Duodenal mucosa (tissue), 2 donors: ENCODE data around the gene MSI2.

ENCODE experiments used
- H3K27ac ChIP-seq: one replicate; pipeline ENCODE4 v1.7.0; 2013; ENCODE audit warnings: low read depth, low read length
- H3K27me3 ChIP-seq, 2 donors: one replicate each; pipeline ENCODE4 v1.7.0; 2013; ENCODE audit warnings: low read length in 2 of 2, control low read depth in 1 of 2; ENCODE audit not compliant: insufficient read depth in 2 of 2, control insufficient read depth in 1 of 2
- H3K36me3 ChIP-seq, 2 donors: one replicate each; pipeline ENCODE4 v1.7.0; 2013; ENCODE audit warnings: low read length in 2 of 2, control low read depth in 1 of 2; ENCODE audit not compliant: insufficient read depth in 2 of 2, control insufficient read depth in 1 of 2
- H3K4me1 ChIP-seq, 2 donors: one replicate each; pipeline ENCODE4 v1.7.0; 2013; ENCODE audit warnings: low read length in 2 of 2, control low read depth in 1 of 2; ENCODE audit not compliant: insufficient read depth in 2 of 2, control insufficient read depth in 1 of 2
- H3K4me3 ChIP-seq, 2 donors: one replicate each; pipeline ENCODE4 v1.7.0; 2013; ENCODE audit warnings: low read length in 2 of 2, low read depth in 1 of 2
- H3K9ac ChIP-seq, 2 donors: one replicate each; pipeline ENCODE4 v1.7.0; 2013; ENCODE audit warnings: low read length in 2 of 2, low read depth in 1 of 2
- H3K9me3 ChIP-seq, 2 donors: one replicate each; pipeline ENCODE4 v1.7.0; 2013; ENCODE audit warnings: low read length in 2 of 2, control low read depth in 1 of 2; ENCODE audit not compliant: control insufficient read depth in 1 of 2

MSI2 gene

GRCh38 chr17:57715981-57716380 lies 459.7 kb downstream of the MSI2 start:
- H3K4me3 ChIP-seq, result no peak overlapping the region
- H3K36me3 ChIP-seq, result no peaks in the 10 kb centered on the region
- no peaks in the 10 kb centered on the region for H3K9me3 ChIP-seq
- H3K4me1 ChIP-seq, result no peaks in the 10 kb centered on the region
- no peak overlapping the region for H3K9ac ChIP-seq
- H3K27ac ChIP-seq, result no peak overlapping the region
- peaks cover 0 to 12% of the 10 kb centered on the region in 2 donors for H3K27me3 ChIP-seq

DNA sequence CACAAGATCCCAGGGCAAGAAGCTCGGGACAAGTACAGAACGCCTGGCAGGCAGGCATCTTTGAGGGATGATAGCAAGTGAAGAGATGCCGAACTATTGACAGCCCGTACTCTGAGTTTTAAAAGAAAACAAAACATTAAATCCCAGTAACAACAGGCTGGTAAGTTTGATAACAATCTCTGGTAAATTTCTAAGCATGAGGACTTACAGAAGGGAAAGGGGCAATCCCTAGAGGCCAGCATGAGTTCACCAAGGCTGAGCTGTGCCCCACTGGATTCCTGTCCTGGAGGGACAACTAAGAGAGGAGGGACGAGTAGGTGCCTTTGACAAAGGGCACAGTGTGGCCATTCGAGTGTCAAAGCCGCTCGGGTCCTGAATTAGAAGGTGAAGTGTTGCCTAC lies 462.6 kb downstream of the MSI2 start:
- H3K36me3 ChIP-seq, result no peaks in the 10 kb centered on the region
- no peak overlapping the region for H3K27ac ChIP-seq
- peaks cover 0 to 8% of the 10 kb centered on the region in 2 donors for H3K27me3 ChIP-seq
- H3K4me1 ChIP-seq, result no peaks in the 10 kb centered on the region
- H3K4me3 ChIP-seq, result no peak overlapping the region
- H3K9me3 ChIP-seq, result no peaks in the 10 kb centered on the region
- no peak overlapping the region for H3K9ac ChIP-seq

DNA sequence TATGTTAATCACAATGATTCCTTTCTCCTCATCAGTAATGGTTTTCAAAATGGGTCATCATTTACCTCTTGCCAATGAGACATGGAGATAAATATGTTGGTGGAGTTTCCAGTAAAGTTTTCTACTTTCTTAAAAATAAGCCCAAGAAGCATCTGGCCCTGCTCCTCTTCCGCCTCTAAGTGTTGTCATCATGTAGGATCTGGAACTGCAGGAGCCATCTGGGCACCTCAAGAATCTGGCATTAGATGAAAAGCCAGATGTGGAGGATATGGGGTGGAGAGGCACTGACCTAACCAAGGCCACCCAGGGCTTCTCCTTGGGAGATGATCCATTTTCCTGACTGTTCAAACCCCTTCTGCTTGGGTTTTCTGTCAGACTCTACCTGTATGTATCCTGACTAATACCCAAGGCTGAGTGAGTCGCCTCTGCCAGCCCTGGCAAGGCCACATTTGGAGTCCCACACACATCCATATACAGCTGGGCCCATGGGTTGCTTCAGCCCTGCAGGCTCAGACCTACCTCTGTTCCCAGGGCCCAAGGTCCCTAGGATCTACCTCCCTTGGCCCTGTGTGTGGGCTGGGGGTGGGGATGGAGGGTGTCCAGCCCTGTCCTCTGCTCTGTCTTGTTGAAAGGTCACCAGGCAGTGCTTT lies 464.2 kb downstream of the MSI2 start:
- Histone ChIP-seq H3K9me3 (no peaks in the 10 kb centered on the region), H3K27me3 (peaks cover 0 to 5% of the 10 kb centered on the region in 2 donors), H3K4me1 (no peaks in the 10 kb centered on the region), H3K36me3 (no peaks in the 10 kb centered on the region), H3K27ac (no peak overlapping the region), H3K9ac (no peak overlapping the region), H3K4me3 (no peak overlapping the region)

- no peak overlapping the region for H3K27ac ChIP-seq
- no peaks in the 10 kb centered on the region for H3K27me3 ChIP-seq
Observed at GRCh38 chr17:57721967-57722703, 465.8 kb downstream of the MSI2 start.

DNA sequence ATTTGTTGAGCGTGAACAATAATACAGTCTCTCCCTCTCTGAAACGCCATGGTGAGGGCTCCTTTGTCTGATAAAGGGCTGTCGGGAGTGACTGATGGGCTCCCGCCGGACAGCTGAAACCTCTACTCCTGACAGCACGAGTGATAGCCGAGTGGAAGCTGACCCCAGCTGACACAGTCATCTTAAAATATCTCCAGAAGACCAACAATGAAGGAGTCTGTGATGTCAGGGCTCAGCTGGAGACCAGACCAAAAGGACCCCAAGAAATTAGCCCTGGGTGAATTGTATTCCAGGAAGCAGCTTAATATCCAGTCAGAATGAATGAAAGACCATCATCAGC lies 466.4 kb downstream of the MSI2 start:
- no peak overlapping the region for H3K27ac ChIP-seq
- no peaks in the 10 kb centered on the region for H3K4me1 ChIP-seq
- no peaks in the 10 kb centered on the region for H3K27me3 ChIP-seq
- H3K9ac ChIP-seq, result no peak overlapping the region
- H3K36me3 ChIP-seq, result no peaks in the 10 kb centered on the region
- H3K4me3 ChIP-seq, result no peak overlapping the region
- H3K9me3 ChIP-seq, result no peaks in the 10 kb centered on the region

More at GRCh38 chr17:57721967-57722703, 465.8 kb downstream of the MSI2 start:
- H3K4me3 ChIP-seq, result no peak overlapping the region
- no peaks in the 10 kb centered on the region for H3K4me1 ChIP-seq
- H3K36me3 ChIP-seq, result no peaks in the 10 kb centered on the region
- H3K9ac ChIP-seq, result no peak overlapping the region
- no peaks in the 10 kb centered on the region for H3K9me3 ChIP-seq

DNA sequence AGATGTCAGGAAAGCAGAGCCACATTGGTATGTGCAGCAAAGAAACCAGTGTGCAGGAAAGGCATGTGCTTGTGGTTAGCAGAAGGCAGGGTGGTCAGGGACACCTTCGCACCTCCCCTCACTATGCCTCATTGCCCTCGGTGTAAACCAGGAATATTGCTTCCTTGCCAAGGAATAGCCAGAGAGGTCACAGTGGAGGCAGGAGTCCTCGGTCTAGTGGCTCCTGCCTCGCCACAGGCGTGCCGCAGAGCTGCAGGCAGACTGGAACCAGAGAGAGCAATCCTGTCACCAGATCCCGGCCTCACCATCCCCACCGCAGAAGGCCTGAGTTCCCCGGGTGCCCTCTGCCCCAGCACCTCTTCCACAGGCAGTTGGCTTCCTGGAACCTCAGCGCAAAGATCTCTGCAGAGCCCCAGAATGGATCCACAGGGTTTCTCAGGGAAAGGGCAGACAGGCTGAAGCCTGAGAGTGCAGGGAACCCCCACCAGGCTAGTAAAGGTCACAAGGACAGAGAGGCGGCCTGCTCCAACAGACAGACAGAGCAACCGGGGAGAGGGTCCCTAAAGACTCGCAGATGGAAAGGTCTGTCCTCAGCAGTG lies 467.2 kb downstream of the MSI2 start:
- no peak overlapping the region for H3K4me3 ChIP-seq
- no peaks in the 10 kb centered on the region for H3K36me3 ChIP-seq
- H3K9me3 ChIP-seq, result no peaks in the 10 kb centered on the region
- no peak overlapping the region for H3K27ac ChIP-seq
- H3K27me3 ChIP-seq, result no peaks in the 10 kb centered on the region
- H3K9ac ChIP-seq, result no peak overlapping the region
- H3K4me1 ChIP-seq, result no peaks in the 10 kb centered on the region

GRCh38 chr17:57724026-57724728 lies 467.9 kb downstream of the MSI2 start:
- no peaks in the 10 kb centered on the region for H3K4me1 ChIP-seq
- H3K9me3 ChIP-seq, result no peaks in the 10 kb centered on the region
- H3K36me3 ChIP-seq, result no peaks in the 10 kb centered on the region
- no peak overlapping the region for H3K27ac ChIP-seq
- no peak overlapping the region for H3K4me3 ChIP-seq
- H3K9ac ChIP-seq, result no peak overlapping the region
- no peaks in the 10 kb centered on the region for H3K27me3 ChIP-seq

GRCh38 chr17:57724729-57725125 lies 468.4 kb downstream of the MSI2 start:
- Histone ChIP-seq H3K4me1 (no peaks in the 10 kb centered on the region), H3K4me3 (no peak overlapping the region), H3K27ac (no peak overlapping the region), H3K36me3 (no peaks in the 10 kb centered on the region), H3K9me3 (no peaks in the 10 kb centered on the region), H3K9ac (no peak overlapping the region), H3K27me3 (no peaks in the 10 kb centered on the region)

- no peak overlapping the region for H3K4me3 ChIP-seq
- no peaks in the 10 kb centered on the region for H3K4me1 ChIP-seq
- H3K9me3 ChIP-seq, result no peaks in the 10 kb centered on the region
- no peaks in the 10 kb centered on the region for H3K36me3 ChIP-seq
- no peak overlapping the region for H3K9ac ChIP-seq
- no peaks in the 10 kb centered on the region for H3K27me3 ChIP-seq
- H3K27ac ChIP-seq, result no peak overlapping the region
Observed at GRCh38 chr17:57726213-57726790, 470.0 kb downstream of the MSI2 start.

GRCh38 chr17:57726838-57727237 lies 470.5 kb downstream of the MSI2 start:
- H3K36me3 ChIP-seq, result no peaks in the 10 kb centered on the region
- H3K9ac ChIP-seq, result no peak overlapping the region
- no peaks in the 10 kb centered on the region for H3K27me3 ChIP-seq
- H3K27ac ChIP-seq, result no peak overlapping the region
- no peaks in the 10 kb centered on the region for H3K4me1 ChIP-seq
- no peak overlapping the region for H3K4me3 ChIP-seq
- H3K9me3 ChIP-seq, result no peaks in the 10 kb centered on the region
